EH (cell line): Measurements from ENCODE around the gene ANG.
"Not testable (repeated sequence)": the region's sequence is repeated elsewhere in the genome, so short reads cannot be mapped to it uniquely, and the experiment has no call there.

Experiments used
- DNase-seq: peaks from one replicate; pipeline ENCODE4 v3.0.0-alpha.2; 2015; ENCODE audit warnings: low read depth

The ANG gene

DNA sequence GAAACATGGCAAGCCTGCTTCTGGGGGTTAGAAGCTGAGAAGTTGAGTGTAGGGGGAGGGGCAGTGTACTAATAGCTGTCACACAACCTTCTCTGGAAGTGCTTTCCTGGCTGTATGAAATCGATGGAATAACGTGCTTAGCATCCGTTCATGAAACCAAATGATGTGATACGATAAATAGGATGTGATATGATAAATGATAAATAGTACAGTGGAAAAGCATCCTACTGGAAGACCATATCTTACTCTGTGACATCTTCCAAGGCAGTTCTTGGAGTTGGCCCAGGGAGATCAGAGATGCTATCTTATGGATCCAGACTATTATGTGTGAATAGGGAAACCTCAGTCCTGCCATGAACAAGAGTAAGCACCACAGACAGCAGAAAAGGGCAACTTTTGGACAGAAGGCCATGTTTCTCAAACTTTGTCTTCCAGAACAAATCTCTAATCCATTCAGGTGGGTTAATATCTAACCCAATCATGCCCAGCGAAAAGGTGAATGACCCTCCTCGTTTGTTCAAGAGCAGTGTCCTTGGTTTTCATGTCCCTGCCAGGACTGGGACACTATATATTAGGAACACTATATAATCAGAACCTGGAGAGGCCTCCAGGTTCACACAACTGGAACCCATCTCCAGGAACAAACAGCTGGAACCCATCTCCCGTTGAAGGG, at the start of gene ANG:
TSS of gene ANG (plus strand) at position 598 of the 673 bp plus-strand sequence. CDS start 4,801 bp downstream, outside the sequence.
- DNase-seq: no peak

GRCh38 chr14:20641591-20641990, 47.0 kb upstream of the ANG start, which contains the start of gene OR6S1:
Gene OR6S1 (minus strand): TSS chr14:20641691. CDS start chr14:20641691, 0 bp downstream.
- no peak for DNase-seq

DNA sequence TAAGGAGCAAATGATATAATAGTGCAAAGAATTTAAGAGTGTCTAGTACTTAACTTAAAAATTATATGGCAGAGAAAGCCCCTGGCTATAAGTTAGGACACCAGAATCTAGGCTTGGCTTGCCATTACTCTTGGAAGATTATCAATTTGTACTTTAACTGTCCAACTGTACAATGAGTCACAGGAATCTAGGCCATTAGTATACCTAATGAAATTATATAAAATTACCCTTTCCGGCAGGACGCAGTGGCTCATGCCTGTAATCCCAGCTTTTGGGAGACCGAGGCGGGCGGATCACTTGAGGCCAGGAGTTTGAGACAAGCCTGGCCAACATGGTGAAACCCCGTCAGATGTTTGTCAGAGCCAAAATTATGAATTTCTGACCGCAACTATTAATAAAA, 46.4 kb upstream of the ANG start:
- DNase-seq: no peak

DNA sequence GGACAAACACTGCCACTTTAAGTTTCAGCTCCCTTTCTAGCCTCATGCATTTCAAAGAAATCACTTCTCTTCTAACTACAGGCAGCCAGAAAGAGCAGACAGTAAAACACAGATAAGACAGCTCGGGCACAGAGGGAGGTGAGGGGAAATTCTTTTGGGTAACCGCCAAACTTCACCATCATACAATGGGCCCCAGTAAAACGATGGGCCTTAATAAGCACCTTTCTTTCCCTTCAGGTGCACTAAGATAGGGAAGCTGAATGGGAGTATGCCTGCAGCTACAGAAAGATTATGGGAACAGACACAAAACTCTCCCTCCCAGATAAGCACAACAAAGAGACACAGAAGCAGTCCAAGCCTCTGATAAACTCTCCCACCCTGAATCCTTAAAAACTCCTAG, 45.8 kb upstream of the ANG start:
- DNase-seq: not testable (repeated sequence)

DNA sequence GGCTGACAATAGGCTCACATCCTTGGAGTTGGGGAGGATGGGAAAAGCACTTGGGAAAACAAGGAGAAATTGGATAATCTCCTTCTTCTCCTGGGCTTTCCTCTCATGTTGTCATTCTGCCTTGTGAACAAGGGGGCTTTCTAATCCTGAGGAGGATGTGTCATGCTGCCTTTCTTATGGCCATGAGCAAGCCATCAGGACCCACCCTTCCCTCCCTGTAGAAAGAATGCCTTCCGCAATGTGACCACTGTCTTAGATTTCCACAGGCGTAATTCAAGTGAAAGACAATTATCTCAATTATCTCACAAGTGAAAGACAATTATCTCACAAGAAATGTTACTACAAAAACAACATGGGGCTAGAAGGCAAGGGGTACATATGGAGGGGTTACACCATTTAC, 44.0 kb upstream of the ANG start:
- no peak for DNase-seq

GRCh38 chr14:20645481-20645880, 43.1 kb upstream of the ANG start:
- DNase-seq: no peak

DNA sequence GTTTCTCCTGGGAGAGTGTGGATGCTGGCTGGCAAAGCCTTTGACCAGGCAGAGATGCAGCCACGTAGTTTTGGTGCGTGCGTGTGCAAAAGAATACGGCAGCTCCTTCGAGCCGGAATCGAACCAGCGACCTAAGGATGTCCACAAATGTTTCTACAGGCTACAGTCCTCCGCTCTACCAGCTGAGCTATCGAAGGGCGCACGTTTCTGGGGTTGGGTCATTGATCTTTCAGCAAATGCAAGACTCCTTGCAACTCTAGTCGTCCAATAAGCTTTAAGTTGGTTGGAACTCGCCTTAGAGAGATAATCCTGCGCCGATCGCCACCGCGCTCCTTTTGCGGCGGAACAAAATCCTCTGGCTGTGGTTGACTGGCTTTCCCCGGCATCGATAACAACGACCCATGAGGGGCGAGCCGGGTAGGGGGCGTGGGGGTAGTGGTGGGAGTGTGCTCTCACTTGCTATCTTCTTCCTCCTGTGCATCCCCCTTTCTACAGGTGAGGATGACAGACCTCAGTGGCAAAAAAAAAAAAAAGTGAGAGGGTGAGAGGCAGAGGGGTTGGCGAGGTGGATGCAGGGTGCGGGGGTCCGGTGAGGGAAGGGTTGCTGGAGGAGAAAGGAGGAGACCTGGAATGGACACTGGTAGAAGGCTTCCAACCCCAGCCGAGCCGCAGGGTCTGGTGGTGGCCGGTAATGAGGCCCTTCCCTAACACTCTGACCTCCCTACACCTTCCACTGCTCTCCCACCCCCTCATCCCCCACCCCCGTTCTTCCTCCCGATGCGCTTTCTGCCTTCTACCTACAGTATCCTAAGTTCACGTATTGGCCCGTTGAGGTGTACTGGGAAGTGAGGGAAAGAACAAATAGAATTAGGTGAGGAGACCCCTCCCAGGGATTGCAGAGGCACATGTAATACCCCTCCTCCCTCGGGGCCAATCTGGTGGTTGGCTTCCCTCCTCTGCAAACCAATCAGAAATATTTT, 35.3 kb upstream of the ANG start:
- peak; percentile 63 for DNase-seq

DNA sequence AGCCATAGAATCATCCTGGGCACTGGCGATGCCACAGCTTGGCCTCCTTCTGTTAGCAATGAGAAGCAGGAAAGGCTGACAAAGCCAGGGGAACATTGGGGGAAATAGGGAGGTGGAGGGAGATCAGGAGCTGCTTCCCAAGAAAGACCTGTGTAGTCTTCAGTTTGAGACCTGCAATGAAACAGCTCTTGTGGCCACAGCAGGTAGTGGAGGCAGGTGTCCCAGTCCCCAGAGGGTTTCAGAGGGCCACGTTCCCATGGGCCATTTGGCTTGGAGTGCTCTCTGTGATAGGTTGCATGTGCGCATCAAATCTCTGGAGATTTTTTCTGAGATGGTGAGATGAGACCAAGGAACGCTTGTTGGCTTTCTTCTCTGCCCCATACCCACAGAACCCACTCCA, 32.7 kb upstream of the ANG start:
- DNase-seq: no peak

GRCh38 chr14:20656274-20656673, 32.3 kb upstream of the ANG start:
- no peak for DNase-seq

GRCh38 chr14:20657216-20658211, 31.1 kb upstream of the ANG start:
- no peak for DNase-seq

DNA sequence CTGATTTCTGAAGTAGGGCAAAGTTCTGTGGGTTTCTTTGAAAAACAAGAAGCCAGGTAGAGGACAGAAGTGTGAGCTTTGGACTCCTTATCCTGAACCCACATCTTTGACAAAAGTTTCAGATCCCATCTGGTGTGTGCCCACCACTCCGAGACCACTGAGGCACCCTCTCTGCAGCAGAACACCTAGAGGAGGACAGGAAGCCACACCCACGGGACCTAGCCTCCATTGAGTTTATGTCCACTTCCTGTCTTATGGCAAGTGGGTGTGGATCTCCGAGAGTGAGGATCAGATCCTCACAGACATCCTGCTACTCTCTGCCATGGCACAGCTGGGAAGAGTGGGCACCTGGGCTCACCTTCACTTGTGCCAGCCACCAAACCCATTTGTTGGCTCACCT, 30.3 kb upstream of the ANG start:
- no peak for DNase-seq

DNA sequence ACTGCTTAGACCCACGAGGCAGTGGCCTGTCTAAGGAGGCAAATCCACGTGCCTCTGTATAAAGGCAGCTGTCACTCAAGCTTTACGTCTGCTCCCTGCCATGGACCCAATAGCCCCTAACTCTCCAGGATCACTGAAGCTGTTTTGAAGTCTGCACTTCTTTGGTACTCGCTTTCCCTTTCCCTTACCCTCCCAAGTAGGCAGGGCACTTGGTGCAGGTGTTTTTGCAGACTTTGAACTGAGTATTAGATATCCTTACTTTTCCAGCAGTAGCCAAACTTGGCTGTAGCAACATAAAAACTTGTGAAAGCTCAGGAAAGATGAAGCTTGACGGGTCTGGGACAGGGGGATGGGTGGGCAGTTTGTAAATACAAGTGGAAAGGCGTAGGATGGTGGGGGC, 29.2 kb upstream of the ANG start:
- DNase-seq: no peak

- DNase-seq: no peak
Observed at GRCh38 chr14:20659813-20660395, 28.7 kb upstream of the ANG start.

- no peak for DNase-seq
Observed at GRCh38 chr14:20661197-20661596, 27.4 kb upstream of the ANG start.

- DNase-seq: peak; percentile 64
Observed at GRCh38 chr14:20662968-20663732, 25.4 kb upstream of the ANG start.

- DNase-seq: not testable (repeated sequence)
Observed at GRCh38 chr14:20666400-20666961, 22.1 kb upstream of the ANG start.

- DNase-seq: no peak
Observed at GRCh38 chr14:20667957-20668356, 20.6 kb upstream of the ANG start.

- no peak for DNase-seq
Observed at GRCh38 chr14:20668969-20669368, 19.6 kb upstream of the ANG start.

DNA sequence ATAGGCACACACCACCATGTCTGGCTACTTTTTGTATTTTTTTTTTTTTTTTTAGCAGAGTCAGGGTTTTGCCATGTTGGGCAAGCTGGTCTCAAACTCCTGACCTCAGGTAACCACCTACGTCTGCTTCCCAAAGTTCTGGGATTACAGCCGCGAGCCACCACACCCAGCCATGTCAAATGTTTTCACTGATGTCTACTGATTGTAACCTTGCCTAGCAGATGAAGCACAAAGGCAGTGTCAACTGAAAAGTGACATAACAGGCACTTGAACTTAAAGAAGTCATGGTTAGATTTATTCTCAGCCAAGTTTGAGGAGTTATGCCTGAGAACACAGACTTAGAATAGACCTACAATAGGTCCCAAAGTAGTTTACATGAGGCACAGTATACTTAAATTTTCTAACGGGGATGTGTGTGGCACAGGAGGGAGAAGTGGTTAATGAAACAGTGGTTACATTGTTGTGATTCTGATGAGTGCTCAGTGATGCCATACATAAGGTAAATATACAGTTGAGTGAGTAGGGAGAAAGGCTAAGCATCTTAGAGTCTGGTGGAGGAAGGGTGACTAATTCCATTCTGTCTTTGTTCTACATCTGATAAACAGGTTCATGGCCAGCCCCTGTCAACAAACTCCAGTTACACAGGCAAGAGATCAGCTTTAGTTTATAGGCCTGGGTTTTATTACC, 16.8 kb upstream of the ANG start:
- DNase-seq: no peak

DNA sequence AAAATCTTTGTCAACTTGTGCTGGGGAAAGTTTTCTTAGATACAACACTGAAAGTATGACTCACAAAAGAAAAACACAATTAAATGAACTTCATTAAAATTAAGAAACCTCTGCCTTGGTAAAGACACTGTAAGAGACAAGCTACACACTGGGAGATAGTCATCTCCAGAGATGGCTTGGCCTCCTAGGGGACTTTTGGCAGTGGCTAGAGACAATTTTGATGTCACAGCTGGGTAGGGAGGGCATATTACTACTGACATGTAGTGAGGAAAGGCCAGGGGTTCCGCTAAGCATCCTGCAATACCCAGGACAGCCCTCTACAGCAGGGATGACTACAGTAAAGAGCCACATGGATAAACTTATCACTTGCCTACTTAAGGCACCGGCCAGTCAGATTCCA, 12.9 kb upstream of the ANG start:
- DNase-seq: no peak
